ENCODE measurements around the gene OR51E1. TPM values are rescaled to one million over a fixed set of nuclear protein-coding genes. Genes with fewer than 3 reads are reported as not detected.

Gene OR51E1
- total RNA-seq, 1 donor from 2014 or later: not detected

GRCh38 chr11:4684631-4685285 lies 41.0 kb downstream of the OR51E1 start:
- H3K36me3 ChIP-seq (ENCODE audit: control insufficient read depth, insufficient read depth, low read length): no peaks in the 10 kb centered on the region
- TF ChIP-seq CTCF (IDR thresholded peaks at IDR 0.05; ENCODE audit: insufficient read depth, low read length, poor library complexity, severe bottlenecking): no peak
- H3K27me3 ChIP-seq (ENCODE audit: control insufficient read depth, insufficient read depth, low read length): no peaks in the 10 kb centered on the region
- no peak overlapping the region for H3K4me3 ChIP-seq (ENCODE audit: low read depth, low read length)
- no peak for DNase-seq (ENCODE audit: low read depth)

DNA sequence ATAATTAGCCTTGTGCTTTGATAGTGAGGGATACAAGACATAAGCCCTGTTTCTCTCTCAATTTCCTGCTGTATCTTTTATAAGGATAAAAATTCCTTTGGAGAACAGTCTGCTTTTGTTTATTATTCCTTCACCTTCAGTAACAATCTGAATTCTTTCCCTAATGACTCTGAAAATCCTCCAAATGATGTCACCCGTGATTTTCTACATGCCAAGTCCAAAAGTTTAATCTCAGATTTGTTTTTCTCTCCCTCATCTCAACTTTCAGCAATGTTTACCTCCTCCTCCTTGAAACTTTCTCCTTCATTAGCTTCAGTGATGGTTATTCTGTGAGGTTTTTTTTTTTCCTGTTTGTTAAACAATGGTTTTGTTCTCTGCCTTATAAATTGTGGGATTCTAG lies 51.7 kb downstream of the OR51E1 start:
- no peaks in the 10 kb centered on the region for H3K36me3 ChIP-seq (ENCODE audit: control insufficient read depth, insufficient read depth, low read length)
- H3K4me3 ChIP-seq (ENCODE audit: low read depth, low read length): no peak overlapping the region
- no peaks in the 10 kb centered on the region for H3K27me3 ChIP-seq (ENCODE audit: control insufficient read depth, insufficient read depth, low read length)
- no peak for TF ChIP-seq CTCF (IDR thresholded peaks at IDR 0.05; ENCODE audit: insufficient read depth, low read length, poor library complexity, severe bottlenecking)
- DNase-seq (ENCODE audit: low read depth): no peak

GRCh38 chr11:4697585-4697984 lies 53.8 kb downstream of the OR51E1 start, which contains the start of gene OR51E2:
Gene OR51E2, minus strand, starts transcription at chr11:4697853. Its CDS starts 15,142 bp downstream, at chr11:4682711.
- Histone ChIP-seq H3K4me3 (ENCODE audit: low read depth, low read length) (no peak within 1 kb of the TSS), H3K27me3 (ENCODE audit: control insufficient read depth, insufficient read depth, low read length) (no peaks in the 10 kb centered on the region), H3K36me3 (ENCODE audit: control insufficient read depth, insufficient read depth, low read length) (no peaks in the 10 kb centered on the region)
- TF ChIP-seq CTCF (IDR thresholded peaks at IDR 0.05; ENCODE audit: insufficient read depth, low read length, poor library complexity, severe bottlenecking): no peak
- DNase-seq (ENCODE audit: low read depth): no peak

DNA sequence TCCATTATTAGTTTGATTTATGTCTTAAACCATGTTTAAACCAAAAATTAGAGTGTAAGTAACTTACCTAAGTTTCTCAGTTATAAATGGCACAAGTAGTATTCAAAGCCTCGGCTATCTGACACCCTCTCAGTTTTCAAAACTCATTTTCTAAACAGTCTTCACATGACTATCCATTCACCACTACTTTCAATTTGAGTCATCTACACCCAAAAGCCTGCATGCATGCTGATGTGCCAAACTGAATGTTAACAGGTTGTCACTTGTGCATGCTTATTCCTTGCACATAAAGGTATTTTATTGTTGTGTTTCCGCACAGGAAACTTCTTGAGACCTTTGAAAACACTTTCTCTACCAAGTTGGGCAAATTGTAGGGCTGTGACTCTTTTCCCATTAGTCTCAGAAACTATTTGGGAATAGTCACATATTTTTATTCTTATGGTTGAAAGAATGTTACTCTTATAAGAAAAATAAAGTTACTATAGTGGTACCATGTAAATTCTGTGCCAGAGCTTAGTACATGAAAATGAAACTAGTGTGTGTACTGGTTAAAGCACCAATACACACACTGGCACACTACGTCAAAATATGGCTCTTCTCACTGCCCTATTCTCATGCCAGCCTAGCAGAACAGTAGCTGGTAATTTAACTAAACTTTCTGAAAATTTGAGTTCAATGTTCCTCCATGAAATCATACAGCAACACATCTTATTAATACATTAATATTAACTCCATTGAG lies 56.1 kb downstream of the OR51E1 start:
- H3K4me3 ChIP-seq (ENCODE audit: low read depth, low read length): no peak overlapping the region
- DNase-seq (ENCODE audit: low read depth): no peak
- no peaks in the 10 kb centered on the region for H3K36me3 ChIP-seq (ENCODE audit: control insufficient read depth, insufficient read depth, low read length)
- no peak for TF ChIP-seq CTCF (IDR thresholded peaks at IDR 0.05; ENCODE audit: insufficient read depth, low read length, poor library complexity, severe bottlenecking)
- H3K27me3 ChIP-seq (ENCODE audit: control insufficient read depth, insufficient read depth, low read length): no peaks in the 10 kb centered on the region

DNA sequence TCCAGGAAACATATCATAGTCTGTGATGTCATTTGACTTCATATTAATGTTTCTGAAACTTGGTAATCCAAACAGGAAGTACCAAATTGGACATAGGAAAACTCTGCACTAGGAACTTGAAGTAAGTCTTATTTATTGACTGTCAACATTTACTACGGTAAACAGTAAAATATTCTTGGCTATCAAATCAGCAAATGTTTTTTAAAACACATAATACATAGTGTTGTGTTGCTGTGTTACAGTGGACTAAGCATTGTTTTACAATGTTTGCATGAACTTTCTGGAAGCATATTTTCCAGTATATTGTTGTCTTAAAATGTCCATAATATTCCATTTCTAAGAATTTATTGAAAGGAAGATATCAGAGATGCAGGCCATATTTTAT lies 56.6 kb downstream of the OR51E1 start:
- DNase-seq (ENCODE audit: low read depth): no peak
- no peak overlapping the region for H3K4me3 ChIP-seq (ENCODE audit: low read depth, low read length)
- no peak for TF ChIP-seq CTCF (IDR thresholded peaks at IDR 0.05; ENCODE audit: insufficient read depth, low read length, poor library complexity, severe bottlenecking)

More for the DNA sequence above, 56.6 kb downstream of the OR51E1 start:
- no peaks in the 10 kb centered on the region for H3K36me3 ChIP-seq (ENCODE audit: control insufficient read depth, insufficient read depth, low read length)
- no peaks in the 10 kb centered on the region for H3K27me3 ChIP-seq (ENCODE audit: control insufficient read depth, insufficient read depth, low read length)

Measured in kidney epithelial cell (primary cell).